HG03575 (cell line): ENCODE results near the gene PLCB1.
"Not testable (repeated sequence)": the region's sequence is repeated elsewhere in the genome, so short reads cannot be mapped to it uniquely, and the experiment has no call there.

Experiments used
- ATAC-seq: cut with Tn5 transposase; IDR thresholded peaks from one replicate; pipeline ENCODE4 v1.9.1; 2021; ENCODE audit not compliant: unreplicated experiment, insufficient number of reproducible peaks, low FRiP score; ENCODE audit errors: extremely low read depth

The PLCB1 gene

GRCh38 chr20:8344631-8345030 lies 212.6 kb downstream of the PLCB1 start:
- no peak for ATAC-seq

GRCh38 chr20:8346700-8347270 lies 214.7 kb downstream of the PLCB1 start:
- no peak for ATAC-seq

GRCh38 chr20:8350225-8350624 lies 218.2 kb downstream of the PLCB1 start:
- ATAC-seq, result not testable (repeated sequence)

- no peak for ATAC-seq
These were observed 220.4 kb downstream of the PLCB1 start for GRCh38 chr20:8352486-8352885.

- ATAC-seq, result no peak
These were observed 221.4 kb downstream of the PLCB1 start for GRCh38 chr20:8353512-8353911.

- ATAC-seq, result no peak
These were observed 223.4 kb downstream of the PLCB1 start for GRCh38 chr20:8355453-8355852.

GRCh38 chr20:8356806-8357205 lies 224.7 kb downstream of the PLCB1 start:
- ATAC-seq, result no peak

GRCh38 chr20:8357703-8358102 lies 225.6 kb downstream of the PLCB1 start:
- ATAC-seq, result no peak

GRCh38 chr20:8360035-8360434 lies 228.0 kb downstream of the PLCB1 start:
- no peak for ATAC-seq

- no peak for ATAC-seq
These were observed 229.1 kb downstream of the PLCB1 start for GRCh38 chr20:8361006-8361652.

GRCh38 chr20:8361779-8362178 lies 229.7 kb downstream of the PLCB1 start:
- ATAC-seq, result no peak

- ATAC-seq, result no peak
These were observed 230.4 kb downstream of the PLCB1 start for GRCh38 chr20:8362457-8362856.

- ATAC-seq, result no peak
These were observed 232.1 kb downstream of the PLCB1 start for GRCh38 chr20:8363970-8364733.

GRCh38 chr20:8364734-8365078 lies 232.6 kb downstream of the PLCB1 start:
- ATAC-seq, result no peak

GRCh38 chr20:8365634-8366033 lies 233.6 kb downstream of the PLCB1 start:
- ATAC-seq, result no peak

- no peak for ATAC-seq
These were observed 234.3 kb downstream of the PLCB1 start for GRCh38 chr20:8366303-8366923.

- ATAC-seq, result no peak
These were observed 235.6 kb downstream of the PLCB1 start for GRCh38 chr20:8367689-8368088.

GRCh38 chr20:8368670-8369069 lies 236.6 kb downstream of the PLCB1 start:
- no peak for ATAC-seq

- ATAC-seq, result no peak
These were observed 237.2 kb downstream of the PLCB1 start for GRCh38 chr20:8369311-8369710.

GRCh38 chr20:8370774-8371173 lies 238.7 kb downstream of the PLCB1 start:
- ATAC-seq, result no peak
